Globus pallidus (tissue), 1 donor: Measurements from ENCODE around the gene KIRREL3.

Experiments
- DNase-seq: peaks from one replicate; pipeline ENCODE4 v3.0.0-alpha.2; 2015; ENCODE audit warnings: low spot score

KIRREL3 gene

GRCh38 chr11:126997196-126997595 is 3.4 kb downstream of the KIRREL3 start:
- no peak for DNase-seq

GRCh38 chr11:126996036-126996804 is 4.3 kb downstream of the KIRREL3 start:
- no peak for DNase-seq

GRCh38 chr11:126993599-126993998 is 7.0 kb downstream of the KIRREL3 start:
- DNase-seq = no peak

GRCh38 chr11:126992804-126993111 is 7.8 kb downstream of the KIRREL3 start:
- DNase-seq = no peak

GRCh38 chr11:126992065-126992803 is 8.3 kb downstream of the KIRREL3 start:
- DNase-seq = no peak

GRCh38 chr11:126991596-126991995 is 9.0 kb downstream of the KIRREL3 start:
- no peak for DNase-seq

GRCh38 chr11:126990716-126991480 is 9.7 kb downstream of the KIRREL3 start:
- DNase-seq = no peak

GRCh38 chr11:126989942-126990715 is 10.4 kb downstream of the KIRREL3 start:
- DNase-seq = peak; percentile 82

- no peak for DNase-seq
Observed at GRCh38 chr11:126988655-126989054, 11.9 kb downstream of the KIRREL3 start.

GRCh38 chr11:126981635-126982034 is 18.9 kb downstream of the KIRREL3 start:
- DNase-seq = no peak

GRCh38 chr11:126978911-126979310 is 21.7 kb downstream of the KIRREL3 start:
- DNase-seq = peak; percentile 95

- no peak for DNase-seq
Observed at GRCh38 chr11:126978165-126978564, 22.4 kb downstream of the KIRREL3 start.

GRCh38 chr11:126973051-126973450 is 27.5 kb downstream of the KIRREL3 start:
- DNase-seq = no peak

GRCh38 chr11:126971305-126971704 is 29.3 kb downstream of the KIRREL3 start:
- no peak for DNase-seq

- peak; percentile 72 for DNase-seq
Observed at GRCh38 chr11:126969865-126970479, 30.6 kb downstream of the KIRREL3 start.

GRCh38 chr11:126968915-126969314 is 31.7 kb downstream of the KIRREL3 start:
- no peak for DNase-seq

GRCh38 chr11:126965331-126965730 is 35.2 kb downstream of the KIRREL3 start:
- no peak for DNase-seq

- no peak for DNase-seq
Observed at GRCh38 chr11:126963603-126964363, 36.8 kb downstream of the KIRREL3 start.

GRCh38 chr11:126963115-126963514 is 37.5 kb downstream of the KIRREL3 start:
- DNase-seq = no peak

GRCh38 chr11:126959700-126960099 is 40.9 kb downstream of the KIRREL3 start:
- DNase-seq = no peak

GRCh38 chr11:126956635-126957034 is 43.9 kb downstream of the KIRREL3 start:
- DNase-seq = no peak
